GM10248 (cell line): ENCODE measurements around the gene C7orf25.

Source experiments
- CTCF ChIA-PET: fragments of 300-600 bp; sonication (Branson Sonifier 250); formaldehyde crosslinking; extraction: SDS; loops from one replicate; lab custom pipeline; 2021; ENCODE audit warnings: antibody characterized with exemption; lab: Yijun Ruan, JAX
- POLR2A ChIA-PET: fragments of 350-650 bp; sonication (Branson Sonifier 250); formaldehyde crosslinking; extraction: SDS; loops from one replicate; lab custom pipeline; 2020; ENCODE audit warnings: antibody characterized with exemption; lab: Yijun Ruan, JAX
- DNase-seq: peaks from one replicate; pipeline ENCODE4 v3.0.0; 2012; ENCODE audit errors: extremely low spot score
- TF ChIP-seq, protein P1 (sequence below): IDR thresholded peaks from 2 replicates; pipeline ENCODE4 v1.5.1; 2012; ENCODE audit warnings: mild to moderate bottlenecking, low read depth; ENCODE audit errors: extremely low read depth, missing control alignments, control extremely low read depth

C7orf25 gene

GRCh38 chr7:42952328-42952727 is 40.5 kb upstream of the C7orf25 start:
- TF ChIP-seq, protein P1, sequence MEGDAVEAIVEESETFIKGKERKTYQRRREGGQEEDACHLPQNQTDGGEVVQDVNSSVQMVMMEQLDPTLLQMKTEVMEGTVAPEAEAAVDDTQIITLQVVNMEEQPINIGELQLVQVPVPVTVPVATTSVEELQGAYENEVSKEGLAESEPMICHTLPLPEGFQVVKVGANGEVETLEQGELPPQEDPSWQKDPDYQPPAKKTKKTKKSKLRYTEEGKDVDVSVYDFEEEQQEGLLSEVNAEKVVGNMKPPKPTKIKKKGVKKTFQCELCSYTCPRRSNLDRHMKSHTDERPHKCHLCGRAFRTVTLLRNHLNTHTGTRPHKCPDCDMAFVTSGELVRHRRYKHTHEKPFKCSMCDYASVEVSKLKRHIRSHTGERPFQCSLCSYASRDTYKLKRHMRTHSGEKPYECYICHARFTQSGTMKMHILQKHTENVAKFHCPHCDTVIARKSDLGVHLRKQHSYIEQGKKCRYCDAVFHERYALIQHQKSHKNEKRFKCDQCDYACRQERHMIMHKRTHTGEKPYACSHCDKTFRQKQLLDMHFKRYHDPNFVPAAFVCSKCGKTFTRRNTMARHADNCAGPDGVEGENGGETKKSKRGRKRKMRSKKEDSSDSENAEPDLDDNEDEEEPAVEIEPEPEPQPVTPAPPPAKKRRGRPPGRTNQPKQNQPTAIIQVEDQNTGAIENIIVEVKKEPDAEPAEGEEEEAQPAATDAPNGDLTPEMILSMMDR: no peak
- CTCF ChIA-PET: no interaction called here
- no peak for DNase-seq
- POLR2A ChIA-PET: no interaction called here

- TF ChIP-seq, protein P1: no peak
- POLR2A ChIA-PET: no interaction called here
- no peak for DNase-seq
- CTCF ChIA-PET: interaction anchor here (1.2 to 2.5 kb wide), 2 partner anchors 9 to 10 kb away, joined by 4 to 11 read pairs; no protein-coding TSS in a partner anchor
Observed at GRCh38 chr7:42950417-42950816, 38.5 kb upstream of the C7orf25 start.

GRCh38 chr7:42947521-42947920 is 35.7 kb upstream of the C7orf25 start:
- ChIA-PET POLR2A (no interaction called here), CTCF (interaction anchor here (0.9 to 2.4 kb wide), 5 partner anchors 8 to 531 kb away, joined by 3 to 6 read pairs (median 4); no protein-coding TSS in a partner anchor)
- DNase-seq: no peak

GRCh38 chr7:42946627-42946950 is 34.7 kb upstream of the C7orf25 start:
- no peak for DNase-seq
- ChIA-PET CTCF (interaction anchor here (1.3 to 3.2 kb wide), 3 partner anchors 11 to 495 kb away, joined by 3 to 13 read pairs (median 5); no protein-coding TSS in a partner anchor), POLR2A (no interaction called here)
- TF ChIP-seq, protein P1: no peak

More at GRCh38 chr7:42947521-42947920, 35.7 kb upstream of the C7orf25 start:
- TF ChIP-seq, protein P1: no peak

DNA sequence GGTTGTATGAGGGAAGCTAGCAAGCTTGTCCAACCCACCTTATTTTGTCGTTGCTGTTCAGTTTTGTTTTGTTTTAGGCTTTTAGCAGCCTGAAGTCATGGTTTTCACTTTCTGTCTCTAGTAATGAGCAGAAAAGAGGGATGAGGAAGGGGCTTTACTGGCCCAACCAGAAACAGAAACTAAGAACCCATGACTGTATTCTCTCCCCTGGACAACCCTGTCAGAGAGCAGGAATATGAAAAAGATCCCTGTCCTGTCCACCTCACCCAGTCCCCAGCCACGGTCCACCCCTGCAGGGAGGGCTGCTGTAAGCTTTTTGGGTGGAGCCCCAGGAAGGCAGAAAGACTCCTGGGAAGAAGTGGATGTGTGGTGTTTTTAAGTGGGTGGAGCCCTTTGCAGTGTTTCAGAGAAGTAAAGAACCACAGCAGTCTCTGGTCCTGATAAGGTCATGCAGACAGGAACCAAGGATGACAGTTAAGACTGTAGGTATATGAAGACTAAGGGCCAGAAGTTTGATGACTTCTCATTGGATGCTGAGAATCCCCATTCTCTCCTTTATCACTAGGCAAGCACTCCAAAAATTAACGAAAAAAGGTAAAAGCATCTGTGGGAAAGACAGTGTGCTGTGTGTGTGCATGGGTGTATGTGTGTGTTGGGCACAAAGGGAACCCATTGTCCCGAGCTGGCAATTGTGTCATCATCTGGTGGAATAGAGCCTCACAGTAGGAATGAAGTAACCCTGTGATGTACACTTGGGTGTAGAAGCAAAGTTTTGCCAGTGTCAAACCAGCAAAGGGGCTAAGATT is 34.2 kb upstream of the C7orf25 start:
- TF ChIP-seq, protein P1: no peak
- peak; percentile 31 for DNase-seq
- CTCF ChIA-PET: interaction anchor here (1.0 to 3.3 kb wide), 6 partner anchors 11 to 892 kb away, joined by 3 to 14 read pairs (median 6); no protein-coding TSS in a partner anchor
- POLR2A ChIA-PET: no interaction called here

DNA sequence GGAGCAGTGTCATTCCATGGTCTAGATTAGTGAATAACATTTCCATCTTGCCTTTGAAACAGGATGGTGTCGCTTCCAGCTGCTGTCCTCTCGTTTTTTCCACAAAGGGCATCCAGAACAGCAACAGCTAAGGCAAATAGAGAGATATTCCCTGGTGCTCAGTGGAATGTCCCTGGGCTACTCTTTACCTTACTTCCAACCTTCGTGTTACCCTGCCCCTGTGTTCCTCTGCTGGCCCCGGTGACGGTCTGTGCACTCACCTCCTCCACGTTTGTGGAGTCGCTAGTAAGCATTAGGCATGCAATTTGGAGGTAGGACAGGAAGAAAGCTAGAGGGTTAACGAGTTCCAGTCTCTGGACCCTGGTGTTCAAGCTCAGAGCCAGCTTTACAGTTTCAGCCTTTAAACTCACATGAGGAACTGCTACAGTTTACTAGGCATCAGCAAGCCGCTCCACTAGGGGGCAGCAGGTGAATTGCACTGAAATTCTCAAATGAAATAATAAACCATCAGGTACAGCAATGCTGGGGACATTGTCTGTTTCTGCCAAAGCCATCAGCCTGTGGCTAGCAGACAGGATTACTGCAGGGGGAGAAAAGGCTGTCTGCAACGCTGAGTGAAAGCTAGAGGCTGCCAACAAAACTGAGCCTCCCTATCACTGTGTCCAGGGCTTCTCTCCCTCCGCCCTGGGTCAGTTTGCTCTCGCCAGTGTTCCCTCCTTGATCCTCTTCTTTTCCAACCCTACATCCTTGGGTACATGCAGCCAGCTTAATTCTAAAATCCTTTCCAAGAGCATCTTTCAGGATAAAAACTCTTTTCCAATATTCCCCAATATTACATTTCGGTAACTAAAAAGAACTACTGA is 29.3 kb upstream of the C7orf25 start:
- DNase-seq: peak; percentile 62
- ChIA-PET POLR2A (no interaction called here), CTCF (interaction anchor here (0.6 to 6.8 kb wide), 49 partner anchors 9 to 1001 kb away, joined by 3 to 111 read pairs (median 4); partner anchors contain the start of genes MRPL32 and PSMA2)
- TF ChIP-seq, protein P1: peak; percentile 86
